ENCODE measurements around the gene NBEAL1. TPM values are rescaled to one million over a fixed set of nuclear protein-coding genes. Genes with fewer than 3 reads are reported as not detected.
"Not testable (repeated sequence)": the region's sequence is repeated elsewhere in the genome, so short reads cannot be mapped to it uniquely, and the experiment has no call there.

Gene NBEAL1
- total RNA-seq, 4 donors from 2014 or later = 22.7 to 31.2 (median 28.1) TPM

- Histone ChIP-seq H3K36me3 (peaks cover 0 to 63% (median 5%) of the 10 kb centered on the region in 3 donors), H3K27ac (no peak overlapping the region), H3K9me3 (no peaks in the 10 kb centered on the region), H3K27me3 (no peaks in the 10 kb centered on the region), H3K4me1 (no peaks in the 10 kb centered on the region), H3K4me3 (no peak overlapping the region)
- no peak for DNase-seq
- 75 to 92% methylated on average over 2 of the region's 2 CpGs for WGBS, 2 donors
- no peak for TF ChIP-seq CTCF (IDR thresholded peaks at IDR 0.05)
- TF ChIP-seq POLR2A (IDR thresholded peaks at IDR 0.05) = no peak
- intact Hi-C loops (cut with DNase I) = no loop called here
Measured at GRCh38 chr2:203080447-203081045, 65.9 kb downstream of the NBEAL1 start.

GRCh38 chr2:203083328-203083727 lies 68.7 kb downstream of the NBEAL1 start:
- no peak overlapping the region for H3K27ac ChIP-seq
- intact Hi-C loops (cut with DNase I) = no loop called here
- WGBS, 2 donors = 90 to 94% methylated on average over 2 of the region's 2 CpGs

GRCh38 chr2:203086381-203086780 lies 71.7 kb downstream of the NBEAL1 start:
- intact Hi-C loops (cut with DNase I); H3K27me3 ChIP-seq; H3K4me1 ChIP-seq; H3K4me3 ChIP-seq; H3K27ac ChIP-seq; DNase-seq; H3K9me3 ChIP-seq: not testable (repeated sequence)
- 89 to 92% methylated on average over 1 of the region's 1 CpG for WGBS, 2 donors
- peaks cover 0 to 54% (median 5%) of the 10 kb centered on the region in 3 donors for H3K36me3 ChIP-seq

More at GRCh38 chr2:203083328-203083727, 68.7 kb downstream of the NBEAL1 start:
- no peak overlapping the region for H3K4me3 ChIP-seq
- no peaks in the 10 kb centered on the region for H3K27me3 ChIP-seq
- no peaks in the 10 kb centered on the region for H3K4me1 ChIP-seq
- DNase-seq = no peak
- H3K36me3 ChIP-seq = peaks cover 0 to 68% (median 5%) of the 10 kb centered on the region in 3 donors
- TF ChIP-seq POLR2A (IDR thresholded peaks at IDR 0.05) (no peak), CTCF (IDR thresholded peaks at IDR 0.05) (no peak)
- no peaks in the 10 kb centered on the region for H3K9me3 ChIP-seq

GRCh38 chr2:203090721-203091120 lies 76.0 kb downstream of the NBEAL1 start:
- H3K9me3 ChIP-seq; intact Hi-C loops (cut with DNase I); H3K27ac ChIP-seq; H3K4me3 ChIP-seq; DNase-seq; H3K4me1 ChIP-seq; H3K27me3 ChIP-seq: not testable (repeated sequence)
- H3K36me3 ChIP-seq = peaks cover 0 to 37% (median 0%) of the 10 kb centered on the region in 3 donors
- WGBS, 2 donors = 100% methylated on average over 3 to 4 of the region's 4 CpGs

GRCh38 chr2:203097735-203098134 lies 83.1 kb downstream of the NBEAL1 start:
- H3K36me3 ChIP-seq = peaks cover 0 to 63% (median 7%) of the 10 kb centered on the region in 3 donors
- H3K27me3 ChIP-seq = no peaks in the 10 kb centered on the region
- H3K27ac ChIP-seq = no peak overlapping the region
- H3K9me3 ChIP-seq = no peaks in the 10 kb centered on the region
- peak in 3 of 6 experiments; percentile 9 to 42 (median 29) for TF ChIP-seq CTCF (IDR thresholded peaks at IDR 0.05)
- TF ChIP-seq POLR2A (IDR thresholded peaks at IDR 0.05) = no peak
- DNase-seq = no peak
- WGBS, 2 donors = 75 to 79% methylated on average over 1 of the region's 1 CpG
- H3K4me3 ChIP-seq = no peak overlapping the region
- intact Hi-C loops (cut with DNase I) = no loop called here
- no peaks in the 10 kb centered on the region for H3K4me1 ChIP-seq

GRCh38 chr2:203102357-203102756 lies 87.7 kb downstream of the NBEAL1 start:
- WGBS, 2 donors = 45 to 53% methylated on average over 1 of the region's 1 CpG
- H3K4me1 ChIP-seq; DNase-seq; H3K4me3 ChIP-seq; H3K27me3 ChIP-seq; H3K27ac ChIP-seq; intact Hi-C loops (cut with DNase I): not testable (repeated sequence)
- Histone ChIP-seq H3K9me3 (peaks cover 0 to 21% (median 11%) of the 10 kb centered on the region in 3 donors), H3K36me3 (peaks cover 0 to 64% (median 2%) of the 10 kb centered on the region in 3 donors)

GRCh38 chr2:203104273-203104672 lies 89.6 kb downstream of the NBEAL1 start:
- DNase-seq = no peak

More at GRCh38 chr2:203104273-203104672, 89.6 kb downstream of the NBEAL1 start:
- Histone ChIP-seq H3K4me1 (no peaks in the 10 kb centered on the region), H3K4me3 (no peak overlapping the region), H3K36me3 (peaks cover 0 to 79% (median 5%) of the 10 kb centered on the region in 3 donors), H3K27ac (no peak overlapping the region), H3K9me3 (peaks cover 0 to 21% (median 11%) of the 10 kb centered on the region in 3 donors), H3K27me3 (no peaks in the 10 kb centered on the region)
- intact Hi-C loops (cut with DNase I) = no loop called here
- no peak for TF ChIP-seq POLR2A (IDR thresholded peaks at IDR 0.05)
- no peak for TF ChIP-seq CTCF (IDR thresholded peaks at IDR 0.05)

Measured in esophagus squamous epithelium (tissue), 5 donors.